Heart left ventricle (tissue), 16 donors: Measurements from ENCODE around the gene VPREB1. TPM values are rescaled to one million over a fixed set of nuclear protein-coding genes. Genes with fewer than 3 reads are reported as not detected.
"Not testable (repeated sequence)": the region's sequence is repeated elsewhere in the genome, so short reads cannot be mapped to it uniquely, and the experiment has no call there.

Source experiments
- ATAC-seq, 4 donors: fragments of 200-7000 bp; cut with Tn5 transposase; one replicate each; pipeline ENCODE4 v1.9.1; 2020 to 2022; ENCODE audit warnings: moderate library complexity in 4 of 4, mild to moderate bottlenecking in 3 of 4, moderate number of reproducible peaks in 1 of 4
- DNase-seq, 5 donors: peaks; one replicate each; pipeline ENCODE4 v3.0.0-alpha.2; 2020
- H3K27ac ChIP-seq, 12 donors: fragments of 200-600 bp; sonication (generic) in 4 of 12; one replicate each; pipeline versions ENCODE4 v1.5.0 to v1.8.0; 2016 to 2022; ENCODE audit warnings: mild to moderate bottlenecking in 2 of 12
- H3K27me3 ChIP-seq, 9 donors: fragments of 200-600 bp; sonication (generic) in 2 of 9; one replicate each; pipeline versions ENCODE4 v1.5.1 to v1.8.0; 2016 to 2022; ENCODE audit warnings: mild to moderate bottlenecking in 3 of 9
- H3K36me3 ChIP-seq, 9 donors: fragments of 200-600 bp; sonication (generic) in 2 of 9; one replicate each; pipeline versions ENCODE4 v1.5.0 to v1.8.0; 2018 to 2022; ENCODE audit warnings: mild to moderate bottlenecking in 2 of 9
- H3K4me1 ChIP-seq, 12 donors: fragments of 200-600 bp; sonication (generic) in 4 of 12; one replicate each; pipeline versions ENCODE4 v1.5.0 to v1.8.0; 2016 to 2022; ENCODE audit warnings: mild to moderate bottlenecking in 3 of 12
- H3K4me3 ChIP-seq, 12 donors: fragments of 200-600 bp; sonication (generic) in 4 of 12; one replicate each; pipeline versions ENCODE4 v1.5.0 to v1.8.0; 2017 to 2022; ENCODE audit warnings: mild to moderate bottlenecking in 9 of 12, moderate library complexity in 4 of 12
- H3K9me3 ChIP-seq, 12 donors: fragments of 200-600 bp; sonication (generic) in 4 of 12; one replicate each; pipeline versions ENCODE4 v1.5.0 to v1.8.0; 2016 to 2022; ENCODE audit warnings: mild to moderate bottlenecking in 1 of 12
- POLR2A ChIP-seq, 2 donors: fragments of 450-650 bp; IDR thresholded peaks; one replicate each; pipeline ENCODE4 v1.6.1; 2017; ENCODE audit warnings: antibody characterized with exemption in 2 of 2, mild to moderate bottlenecking in 2 of 2, moderate library complexity in 2 of 2
- WGBS, 4 donors: extraction: QIAGEN DNeasy Blood & Tissue Kit in 2 of 4; methylation state at CpG; one replicate each; pipeline versions ENCODE4 v1.1.5 to v1.1.7; 2013 to 2018; 5-methylcytosine and 5-hydroxymethylcytosine counted together
- intact Hi-C, 10 donors: fragments of 100-400 bp; cut with DNase I; formaldehyde crosslinking; loops; one replicate each; pipeline versions ENCODE4 v1.11.1 to v1.14.2; 2022
- polyA plus RNA-seq, 2 donors: library from polyadenylated mRNA; stranded (reverse); fragments of 200-250 nt; gene quantifications; one replicate each; pipeline ENCODE4 v1.2.3, GENCODE V29; 2013
- total RNA-seq, 9 donors: library from RNA; depleted of rRNA in 2 of 9; stranded (reverse); fragments of >200 nt in 2 of 9; fragmentation: NEBNext Ultra II Directional in 3 of 9; extraction: Animal tissue kit (Norgen Biotek cat#: 25700) in 3 of 9; gene quantifications; one replicate each; pipeline versions ENCODE4 v1.1.0 to v1.2.4, GENCODE V29; 2016 to 2023
- TF ChIP-seq, protein P1 (sequence below), 12 donors: fragments of 200-600 bp; sonication (generic) in 4 of 12; IDR thresholded peaks; one replicate each; pipeline versions ENCODE4 v1.5.0 to v1.8.0; 2018 to 2022; ENCODE audit warnings: antibody characterized with exemption in 12 of 12, mild to moderate bottlenecking in 5 of 12
- donor health status: ischemic (EF 13 %, LVEDD 7.1; RV severe dilation, severe dysfunction).
- donor health status: healthy with polysubstance abuse.
- donor health status: DM: no; HTN: yes; CAD: no.
- donor health status: DM: no; HTN: no; CAD: no.
- donor health status: ischemic (EF 25% LVEDD 6.9; RV normal size, moderate dysfunction).
- donor health status: ischemic (EF 25% LVEDD 5.7; RV mildly dilated, moderate dysfunction).
- donor health status: healthy.
- donor health status: DM: yes; HTN: yes; CAD: no.
- donor health status: ischemic (EF 35%, LVEDD 5.7; RV mildly dilated, moderate dysfunction).
- donor health status: nonischemic (EF 11% LVEDD 7.7; RV severe dilation, severe dysfunction).
- donor health status: DM: yes; HTN: yes; CAD: no.
- donor health status: PGD.
- donor health status: ischemic (EF 29% LVEDD 5.4; RV normal size, mild dysfunction).
- donor health status: nonischemic (EF 23%, LVEDD 6.1; RV moderate dilation, normal function).

Gene VPREB1
- total and polyA plus RNA-seq, 11 donors, result not detected

DNA sequence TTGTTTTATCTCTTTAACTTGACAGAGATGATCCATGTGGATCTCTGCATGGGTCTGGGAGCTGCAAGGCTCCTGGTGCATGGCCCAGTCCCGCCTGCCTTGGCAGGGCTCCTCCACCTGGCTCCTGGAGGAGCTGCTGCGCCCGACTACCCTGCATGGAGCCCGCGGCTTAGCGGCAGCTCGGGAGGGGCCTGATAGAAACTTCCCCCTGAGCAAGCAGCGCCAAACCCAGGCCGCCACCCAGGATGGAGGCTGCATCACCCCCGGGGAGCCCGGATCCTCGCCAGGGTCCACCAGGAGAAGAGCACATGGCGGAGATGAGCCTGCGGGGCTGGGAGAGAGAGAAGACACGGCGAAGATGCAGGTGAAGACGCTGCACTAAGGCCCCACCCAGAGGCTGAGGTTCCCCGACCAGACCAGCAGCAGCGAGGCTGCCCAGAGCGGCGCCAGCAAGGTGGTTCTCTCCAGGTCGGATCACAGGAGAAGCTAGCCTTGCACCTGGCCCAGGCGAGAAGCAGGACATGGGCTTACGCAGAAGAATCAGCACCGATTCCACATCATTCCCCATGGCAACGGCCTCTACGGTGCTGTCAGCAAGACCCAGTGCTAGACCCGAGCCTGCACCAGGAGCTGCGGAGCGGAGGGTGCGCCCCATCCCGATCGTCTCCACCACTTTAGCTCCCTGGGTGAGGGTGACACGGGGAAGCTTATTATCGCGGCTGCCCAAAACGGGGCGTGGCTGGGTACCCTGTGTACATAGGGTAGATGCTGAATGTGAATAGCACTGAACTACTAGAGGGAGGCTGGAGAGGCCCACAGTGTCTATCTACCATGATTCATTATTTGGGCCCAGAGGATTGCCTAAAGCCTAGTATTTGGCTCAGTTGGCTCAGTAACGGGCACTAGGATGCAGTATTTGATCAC lies 41.3 kb upstream of the VPREB1 start:
- H3K27me3 ChIP-seq, result peaks cover 0 to 83% (median 20%) of the 10 kb centered on the region in 9 donors
- TF ChIP-seq, protein P1, sequence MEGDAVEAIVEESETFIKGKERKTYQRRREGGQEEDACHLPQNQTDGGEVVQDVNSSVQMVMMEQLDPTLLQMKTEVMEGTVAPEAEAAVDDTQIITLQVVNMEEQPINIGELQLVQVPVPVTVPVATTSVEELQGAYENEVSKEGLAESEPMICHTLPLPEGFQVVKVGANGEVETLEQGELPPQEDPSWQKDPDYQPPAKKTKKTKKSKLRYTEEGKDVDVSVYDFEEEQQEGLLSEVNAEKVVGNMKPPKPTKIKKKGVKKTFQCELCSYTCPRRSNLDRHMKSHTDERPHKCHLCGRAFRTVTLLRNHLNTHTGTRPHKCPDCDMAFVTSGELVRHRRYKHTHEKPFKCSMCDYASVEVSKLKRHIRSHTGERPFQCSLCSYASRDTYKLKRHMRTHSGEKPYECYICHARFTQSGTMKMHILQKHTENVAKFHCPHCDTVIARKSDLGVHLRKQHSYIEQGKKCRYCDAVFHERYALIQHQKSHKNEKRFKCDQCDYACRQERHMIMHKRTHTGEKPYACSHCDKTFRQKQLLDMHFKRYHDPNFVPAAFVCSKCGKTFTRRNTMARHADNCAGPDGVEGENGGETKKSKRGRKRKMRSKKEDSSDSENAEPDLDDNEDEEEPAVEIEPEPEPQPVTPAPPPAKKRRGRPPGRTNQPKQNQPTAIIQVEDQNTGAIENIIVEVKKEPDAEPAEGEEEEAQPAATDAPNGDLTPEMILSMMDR (IDR thresholded peaks at IDR 0.05), result no peak
- no peak for TF ChIP-seq POLR2A (IDR thresholded peaks at IDR 0.05)
- H3K36me3 ChIP-seq, result no peaks in the 10 kb centered on the region
- no peak overlapping the region for H3K27ac ChIP-seq
- 53 to 77% (median 61%) methylated on average over 32 to 39 of the region's 39 CpGs for WGBS, 4 donors
- DNase-seq, result peak in 1 of 5 donors; percentile 58
- intact Hi-C loops, result no loop called here
- no peak for ATAC-seq
- H3K4me1 ChIP-seq, result no peaks in the 10 kb centered on the region
- H3K9me3 ChIP-seq, result no peaks in the 10 kb centered on the region
- no peak overlapping the region for H3K4me3 ChIP-seq

DNA sequence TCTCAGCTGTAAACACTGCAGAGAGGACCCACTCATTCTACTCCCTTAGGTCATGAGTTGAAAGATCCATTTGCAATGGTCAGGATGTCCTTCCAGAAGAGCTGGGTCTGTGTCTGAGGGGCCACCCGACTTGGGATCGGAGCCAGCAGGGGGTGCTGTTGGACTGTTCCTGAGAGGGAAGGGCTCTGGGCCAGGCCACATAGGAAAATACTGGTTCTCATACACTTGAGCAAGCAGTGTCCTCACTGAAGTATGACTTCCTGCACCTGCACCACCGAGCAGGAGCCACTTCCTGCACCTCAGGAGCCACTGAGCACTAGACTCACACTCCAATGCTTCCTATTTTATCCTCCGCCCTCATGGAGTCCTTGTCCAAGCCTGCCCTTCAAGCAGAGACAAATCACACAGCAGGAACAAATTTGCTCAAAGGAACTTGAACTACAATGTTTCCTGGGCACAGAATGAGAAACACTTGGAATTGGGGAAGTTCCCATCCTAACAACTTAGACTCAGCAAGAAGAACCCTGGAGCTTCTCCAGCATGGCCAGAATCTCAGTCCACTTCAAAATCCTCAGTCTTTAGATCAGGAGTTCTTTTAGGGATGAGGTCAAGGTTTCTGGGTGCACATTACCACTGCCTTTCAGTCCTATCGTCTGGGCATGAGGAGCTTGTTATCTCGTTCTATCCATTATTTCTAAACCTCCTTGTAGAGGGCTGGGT lies 36.6 kb upstream of the VPREB1 start:
- H3K9me3 ChIP-seq, result no peaks in the 10 kb centered on the region
- ATAC-seq, result peak; percentile 26 to 80 (median 54)
- peak; percentile 23 to 78 (median 46) for DNase-seq
- 15 to 35% (median 24%) methylated on average over 6 of the region's 6 CpGs for WGBS, 4 donors
- TF ChIP-seq POLR2A (IDR thresholded peaks at IDR 0.05), result no peak
- TF ChIP-seq, protein P1 (IDR thresholded peaks at IDR 0.05), result peak in 9 of 12 donors; percentile 24 to 58 (median 47)
- peaks cover 0 to 80% (median 13%) of the 10 kb centered on the region in 9 donors for H3K27me3 ChIP-seq
- H3K4me3 ChIP-seq, result no peak overlapping the region
- intact Hi-C loops, result no loop called here
- H3K27ac ChIP-seq, result no peak overlapping the region
- no peaks in the 10 kb centered on the region for H3K4me1 ChIP-seq
- no peaks in the 10 kb centered on the region for H3K36me3 ChIP-seq

DNA sequence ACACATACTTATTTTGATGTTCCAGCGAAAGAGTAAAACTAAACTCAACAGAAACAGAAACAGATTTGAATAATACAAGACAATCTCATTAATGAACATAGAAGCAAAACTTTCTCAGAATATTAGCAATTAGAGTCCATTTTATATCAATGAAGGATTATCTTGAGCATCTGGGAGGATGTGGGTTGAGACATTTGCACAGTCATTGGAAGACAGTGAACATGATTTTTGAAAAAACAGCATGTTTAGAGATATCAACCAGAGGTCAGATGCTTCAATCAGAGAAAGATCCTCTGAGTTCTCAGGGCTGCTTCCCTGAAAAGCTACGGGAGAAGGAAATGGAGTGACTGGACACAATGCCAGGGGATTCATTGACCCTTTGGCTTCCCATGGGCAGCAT lies 35.9 kb upstream of the VPREB1 start:
- 28 to 66% (median 48%) methylated on average over 2 of the region's 2 CpGs for WGBS, 4 donors
- DNase-seq (no peak), ATAC-seq (no peak)
- no peak for TF ChIP-seq POLR2A (IDR thresholded peaks at IDR 0.05)
- TF ChIP-seq, protein P1 (IDR thresholded peaks at IDR 0.05), result no peak
- intact Hi-C loops, result no loop called here
- H3K4me3 ChIP-seq, result no peak overlapping the region
- no peaks in the 10 kb centered on the region for H3K4me1 ChIP-seq
- no peaks in the 10 kb centered on the region for H3K9me3 ChIP-seq
- peaks cover 0 to 77% (median 11%) of the 10 kb centered on the region in 9 donors for H3K27me3 ChIP-seq
- H3K27ac ChIP-seq, result no peak overlapping the region
- H3K36me3 ChIP-seq, result no peaks in the 10 kb centered on the region

DNA sequence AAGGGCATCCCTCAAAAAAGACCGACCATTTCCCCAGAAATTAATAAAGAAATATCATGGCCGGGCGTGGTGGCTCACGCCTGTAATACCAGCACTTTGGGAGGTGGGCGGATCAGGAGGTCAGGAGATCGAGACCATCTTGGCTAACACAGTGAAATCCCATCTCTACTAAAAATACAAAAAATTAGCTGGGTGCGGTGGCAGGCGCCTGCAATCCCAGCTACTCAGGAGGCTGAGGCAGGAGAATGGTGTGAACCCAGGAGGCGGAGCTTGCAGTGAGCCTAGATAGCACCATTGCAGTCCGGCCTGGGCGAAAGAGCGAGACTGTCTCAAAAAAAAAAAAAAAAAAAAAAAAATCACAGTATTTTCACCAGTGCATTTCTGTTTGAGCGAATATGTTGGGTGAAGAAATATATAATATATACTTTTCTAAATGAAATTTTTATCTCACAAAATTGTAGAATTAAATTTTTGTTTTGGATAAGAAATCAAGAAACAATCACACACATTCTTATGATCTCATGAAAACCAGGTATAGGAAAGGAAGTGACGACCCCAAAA lies 35.4 kb upstream of the VPREB1 start:
- intact Hi-C loops, DNase-seq, ATAC-seq, H3K27ac ChIP-seq, H3K9me3 ChIP-seq, H3K4me3 ChIP-seq, H3K4me1 ChIP-seq, H3K36me3 ChIP-seq: not testable (repeated sequence)
- peaks cover 0 to 72% (median 11%) of the 10 kb centered on the region in 9 donors for H3K27me3 ChIP-seq
- WGBS, 4 donors, result 83 to 86% (median 84%) methylated on average over 14 of the region's 14 CpGs
